Esophagus mucosa (tissue), 1 donor: ENCODE measurements around the gene ANP32B. TPM values are rescaled to one million over a fixed set of nuclear protein-coding genes. Genes with fewer than 3 reads are reported as not detected.
"Not testable (repeated sequence)": the region's sequence is repeated elsewhere in the genome, so short reads cannot be mapped to it uniquely, and the experiment has no call there.

Source experiments
- ATAC-seq: fragments of 200-7000 bp; cut with Tn5 transposase; one replicate; pipeline ENCODE4 v1.9.1; 2020
- total RNA-seq: library from RNA; stranded (reverse); gene quantifications from one replicate; pipeline ENCODE4 v1.2.4, GENCODE V29; 2023
- donor health status: DM: yes; HTN: yes; CAD: no.

The ANP32B gene
- 102 TPM for total RNA-seq

- peak; percentile 91 for ATAC-seq
Measured at GRCh38 chr9:97982683-97983588, at the start of gene ANP32B. Gene ANP32B, plus strand, starts transcription at chr9:97983341. Its CDS starts 215 bp downstream, at chr9:97983556.

DNA sequence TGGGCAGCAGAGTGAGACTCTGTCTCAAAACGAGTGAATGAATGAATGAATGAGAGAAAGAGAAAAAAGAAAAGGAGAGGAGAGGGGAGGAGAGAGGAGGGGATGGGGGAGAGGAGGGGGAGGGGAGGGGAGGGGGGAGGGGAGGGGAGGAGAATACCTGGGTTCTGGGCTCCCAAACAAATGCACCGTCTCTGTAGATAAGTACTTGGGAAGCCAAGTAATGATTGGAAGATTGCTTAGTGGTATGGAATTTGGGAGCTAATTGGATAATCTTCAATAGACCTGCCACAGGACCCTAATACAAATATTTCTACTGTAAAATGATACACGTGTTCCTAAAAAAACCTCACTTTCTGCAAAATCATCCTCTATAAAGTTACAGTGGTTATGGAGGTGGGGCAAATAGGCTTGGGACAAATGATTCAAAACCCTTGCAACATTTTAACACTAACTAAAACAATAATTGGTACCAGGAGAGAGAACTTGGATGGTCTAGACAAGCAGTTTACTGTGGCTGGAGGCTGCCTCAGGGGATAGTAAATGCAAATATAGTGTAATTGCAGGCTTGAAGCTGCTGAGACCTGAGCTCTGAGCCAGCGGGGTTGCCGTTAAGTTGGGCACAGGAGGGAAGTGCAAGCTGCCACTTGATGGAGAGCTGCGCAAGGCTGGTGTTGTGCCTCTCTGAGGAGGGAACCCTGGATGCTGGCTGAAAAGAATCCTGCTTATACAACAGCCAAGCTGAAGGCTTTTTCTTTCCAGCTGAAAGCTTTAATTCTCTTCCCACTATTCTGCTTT, 48.6 kb upstream of the ANP32B start:
- ATAC-seq, result no peak

DNA sequence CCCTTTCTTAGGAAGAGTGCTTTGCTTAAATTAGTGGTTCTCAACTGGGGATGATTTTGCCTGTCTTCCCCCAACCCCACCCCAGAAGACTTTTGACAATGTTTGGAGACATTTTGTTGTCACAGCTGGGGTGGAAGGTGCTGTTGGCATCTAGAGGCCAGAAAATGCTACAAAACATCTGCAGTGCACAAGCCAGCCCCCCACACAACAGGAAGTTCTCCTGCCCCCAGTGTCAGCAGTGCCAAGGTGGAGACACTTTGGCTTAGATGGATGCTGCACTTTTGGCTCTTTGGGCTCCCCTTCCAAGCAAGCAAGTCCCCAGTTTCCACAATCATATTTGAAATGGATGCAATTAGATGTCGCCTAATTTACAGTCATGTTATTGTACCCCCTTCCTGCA, 47.9 kb upstream of the ANP32B start:
- no peak for ATAC-seq

GRCh38 chr9:97936998-97937397, 46.1 kb upstream of the ANP32B start:
- no peak for ATAC-seq

- ATAC-seq, result no peak
Measured at GRCh38 chr9:97938081-97938644, 45.0 kb upstream of the ANP32B start, which contains the start of gene HEMGN. Gene HEMGN, minus strand, starts transcription at chr9:97938172. Its CDS starts 36 bp downstream, at chr9:97938136.

GRCh38 chr9:97940233-97940632, 42.9 kb upstream of the ANP32B start:
- no peak for ATAC-seq

GRCh38 chr9:97940741-97941140, 42.4 kb upstream of the ANP32B start:
- no peak for ATAC-seq

GRCh38 chr9:97941323-97941722, 41.8 kb upstream of the ANP32B start:
- ATAC-seq, result no peak

- ATAC-seq, result no peak
Measured at GRCh38 chr9:97943308-97943855, 39.8 kb upstream of the ANP32B start.

GRCh38 chr9:97944612-97945011, 38.5 kb upstream of the ANP32B start:
- ATAC-seq, result no peak

DNA sequence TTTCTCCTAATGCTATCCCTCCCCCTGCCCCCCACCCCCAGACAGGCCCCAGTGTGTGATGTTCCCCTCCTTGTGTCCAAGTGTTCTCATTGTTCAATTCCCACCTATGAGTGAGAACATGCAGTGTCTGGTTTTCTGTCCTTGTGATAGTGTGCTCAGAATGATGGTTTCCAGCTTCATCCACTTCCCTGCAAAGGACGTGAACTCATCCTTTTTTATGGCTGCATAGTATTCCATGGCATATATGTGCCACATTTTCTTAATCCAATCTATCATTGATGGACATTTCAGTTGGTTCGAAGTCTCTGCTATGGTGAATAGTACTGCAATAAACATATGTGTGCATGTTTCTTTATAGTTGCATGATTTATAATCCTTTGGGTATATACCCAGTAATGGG, 37.7 kb upstream of the ANP32B start:
- not testable (repeated sequence) for ATAC-seq

GRCh38 chr9:97947094-97947493, 36.0 kb upstream of the ANP32B start:
- not testable (repeated sequence) for ATAC-seq

DNA sequence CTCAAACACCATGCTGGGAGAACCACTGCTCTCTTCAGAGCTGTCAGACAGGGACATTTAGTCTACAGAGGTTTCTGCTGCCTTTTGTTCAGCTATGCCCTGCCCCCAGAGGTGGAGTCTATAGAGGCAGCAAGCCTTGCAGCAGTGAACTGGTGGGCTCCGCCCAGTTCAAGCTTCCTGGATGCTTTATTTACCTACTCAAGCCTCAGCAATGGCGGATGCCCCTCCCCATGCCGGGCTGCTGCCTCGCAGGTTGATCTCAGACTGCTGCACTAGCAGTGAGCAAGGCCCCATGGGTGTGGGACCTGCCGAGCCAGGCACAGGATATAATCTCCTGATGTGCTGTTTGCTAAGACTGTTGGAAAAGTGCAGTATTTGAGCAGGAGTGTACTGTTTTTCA, 32.3 kb upstream of the ANP32B start:
- peak; percentile 70 for ATAC-seq

- ATAC-seq, result peak; percentile 77
Measured at GRCh38 chr9:97954550-97954989, 28.6 kb upstream of the ANP32B start.

GRCh38 chr9:97956331-97956730, 26.8 kb upstream of the ANP32B start:
- no peak for ATAC-seq

DNA sequence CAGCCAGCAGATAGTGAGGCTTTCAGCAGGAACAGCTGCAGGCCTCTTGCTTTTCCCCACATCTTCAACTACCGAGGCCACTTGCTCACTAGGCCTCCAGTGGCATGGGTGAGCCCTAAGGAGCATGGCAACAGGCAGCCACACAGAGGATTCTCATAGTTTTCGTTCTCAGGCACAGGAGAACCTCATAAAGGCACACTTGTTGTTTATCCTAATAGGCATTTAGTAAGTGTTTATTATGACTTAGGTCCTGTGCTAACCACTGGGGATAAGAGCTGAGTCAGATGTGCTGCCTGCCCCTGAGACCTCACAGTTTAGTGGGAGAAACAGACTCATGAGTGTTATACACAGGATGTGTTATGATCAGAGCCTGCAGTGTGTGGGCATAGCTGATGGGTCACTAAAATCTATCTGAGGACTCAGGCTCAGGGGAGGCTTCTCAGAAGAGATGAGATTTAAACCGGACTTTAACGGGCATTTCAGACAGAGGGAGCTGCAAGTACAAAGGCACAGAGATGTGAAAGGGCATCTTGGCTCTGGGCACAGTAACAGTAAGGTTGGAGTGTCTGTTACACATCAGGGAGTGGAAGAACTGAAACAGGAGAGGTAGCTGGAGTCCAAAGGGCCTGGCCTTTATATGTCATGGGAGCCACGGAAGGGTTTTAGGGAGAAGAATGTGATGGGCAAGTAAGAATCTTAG, 24.2 kb upstream of the ANP32B start:
- ATAC-seq, result no peak

GRCh38 chr9:97959585-97959984, 23.6 kb upstream of the ANP32B start:
- no peak for ATAC-seq

GRCh38 chr9:97960678-97961328, 22.3 kb upstream of the ANP32B start:
- not testable (repeated sequence) for ATAC-seq

GRCh38 chr9:97961361-97961760, 21.8 kb upstream of the ANP32B start:
- ATAC-seq, result no peak

DNA sequence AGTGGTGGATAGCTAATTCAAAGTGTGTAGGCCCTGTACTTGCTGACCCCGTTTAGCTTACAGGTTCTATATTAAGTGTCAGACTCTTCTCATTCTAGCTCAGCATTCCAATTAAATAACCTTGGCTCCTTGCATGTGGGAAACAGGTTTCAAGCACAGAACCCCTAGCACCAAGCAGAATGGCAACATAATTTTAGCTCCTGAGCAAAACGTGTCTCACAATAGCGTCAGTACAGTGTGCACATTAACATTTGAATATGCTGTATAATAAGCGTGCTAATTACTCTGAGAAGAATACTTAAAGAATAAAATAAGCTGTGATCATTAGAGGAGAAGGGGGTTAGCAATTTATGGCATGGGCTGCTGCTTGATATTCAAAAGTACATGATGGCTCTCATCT, 21.0 kb upstream of the ANP32B start:
- no peak for ATAC-seq

GRCh38 chr9:97962575-97962974, 20.6 kb upstream of the ANP32B start:
- ATAC-seq, result no peak

DNA sequence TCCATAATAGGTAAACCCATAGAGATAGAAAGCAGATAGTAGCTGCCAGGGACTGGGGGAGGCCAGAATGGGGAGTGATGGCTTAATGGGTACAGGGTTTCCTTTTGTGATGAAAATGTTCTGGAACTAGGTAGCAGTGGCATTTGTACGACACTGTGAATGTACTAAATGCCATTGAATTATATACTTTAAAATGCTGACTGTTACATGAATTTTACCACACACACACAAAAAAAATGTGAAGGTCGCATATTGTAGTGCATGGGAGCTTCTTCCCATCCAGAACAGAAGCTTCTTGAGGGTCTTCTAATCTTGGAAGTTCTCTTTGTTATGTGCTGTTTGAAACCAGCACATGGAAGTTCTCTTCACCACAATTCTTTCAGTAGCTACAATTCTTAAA, 19.9 kb upstream of the ANP32B start:
- no peak for ATAC-seq
